Parathyroid adenoma (tissue), 2 donors: ENCODE measurements around the gene ZNF81.
A peak's percentile ranks its signal among the peaks of the same experiment; 100 is the strongest.

Experiments used
- H2AFZ ChIP-seq: fragments of 300-600 bp; sonication (generic); one replicate; pipeline ENCODE4 v1.7.0; 2017; ENCODE audit warnings: antibody characterized with exemption, mild to moderate bottlenecking
- H3K27ac ChIP-seq: fragments of 300-600 bp; sonication (generic); one replicate; pipeline ENCODE4 v1.7.0; 2017
- H3K27me3 ChIP-seq: fragments of 300-600 bp; sonication (generic); one replicate; pipeline ENCODE4 v1.7.0; 2017; ENCODE audit warnings: low read length; ENCODE audit not compliant: control insufficient read depth, insufficient read depth
- H3K36me3 ChIP-seq: fragments of 300-600 bp; sonication (generic); one replicate; pipeline ENCODE4 v1.7.0; 2017; ENCODE audit warnings: low read length; ENCODE audit not compliant: control insufficient read depth, insufficient read depth
- H3K4me1 ChIP-seq: fragments of 300-600 bp; sonication (generic); one replicate; pipeline ENCODE4 v1.7.0; 2017; ENCODE audit warnings: control low read depth
- H3K4me2 ChIP-seq: fragments of 300-600 bp; sonication (generic); one replicate; pipeline ENCODE4 v1.7.0; 2017; ENCODE audit warnings: low read length
- H3K4me3 ChIP-seq: fragments of 300-600 bp; sonication (generic); one replicate; pipeline ENCODE4 v1.7.0; 2017; ENCODE audit warnings: low read depth, low read length
- H3K79me2 ChIP-seq: fragments of 300-600 bp; sonication (generic); one replicate; pipeline ENCODE4 v1.7.0; 2017; ENCODE audit warnings: control low read depth
- H3K9ac ChIP-seq: fragments of 300-600 bp; sonication (generic); one replicate; pipeline ENCODE4 v1.7.0; 2017; ENCODE audit warnings: mild to moderate bottlenecking
- H3K9me3 ChIP-seq: fragments of 300-600 bp; sonication (generic); one replicate; pipeline ENCODE4 v1.7.0; 2017; ENCODE audit warnings: low read length; ENCODE audit not compliant: control insufficient read depth
- CTCF ChIP-seq: fragments of 300-600 bp; sonication (generic); IDR thresholded peaks from one replicate; pipeline ENCODE4 v1.7.0; 2017; ENCODE audit warnings: antibody characterized with exemption, mild to moderate bottlenecking
- donor health status: primary hyperparathyroidism.

Gene ZNF81

DNA sequence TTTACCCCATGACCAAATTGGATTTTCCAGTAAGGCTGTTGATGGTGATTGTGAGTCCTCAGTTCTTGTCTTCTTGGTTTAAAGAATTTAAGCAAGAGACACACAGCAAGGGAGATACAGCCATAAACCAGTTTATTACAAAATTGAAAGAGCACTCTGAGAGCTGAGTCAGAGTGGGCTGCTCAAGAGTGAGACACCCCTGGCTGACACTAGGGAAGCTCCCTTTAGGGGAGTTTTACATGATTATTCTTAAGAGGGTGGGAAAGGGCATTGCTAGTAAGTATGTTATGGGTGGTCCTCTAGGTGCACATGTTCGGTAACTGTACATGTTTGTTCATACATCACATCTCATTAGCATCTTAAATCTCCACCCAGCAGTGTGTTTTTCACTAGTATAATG lies 18.8 kb upstream of the ZNF81 start:
- Histone ChIP-seq H3K36me3 (no peaks in the 10 kb centered on the region), H3K4me2 (no peak overlapping the region), H3K4me1 (peaks cover 1% of the 10 kb centered on the region), H3K9me3 (no peaks in the 10 kb centered on the region), H3K27me3 (no peaks in the 10 kb centered on the region), H3K27ac (no peak overlapping the region), H3K4me3 (no peak overlapping the region), H3K9ac (no peak overlapping the region), H2AFZ (no peak overlapping the region), H3K79me2 (no peaks in the 10 kb centered on the region)
- no peak for TF ChIP-seq CTCF

DNA sequence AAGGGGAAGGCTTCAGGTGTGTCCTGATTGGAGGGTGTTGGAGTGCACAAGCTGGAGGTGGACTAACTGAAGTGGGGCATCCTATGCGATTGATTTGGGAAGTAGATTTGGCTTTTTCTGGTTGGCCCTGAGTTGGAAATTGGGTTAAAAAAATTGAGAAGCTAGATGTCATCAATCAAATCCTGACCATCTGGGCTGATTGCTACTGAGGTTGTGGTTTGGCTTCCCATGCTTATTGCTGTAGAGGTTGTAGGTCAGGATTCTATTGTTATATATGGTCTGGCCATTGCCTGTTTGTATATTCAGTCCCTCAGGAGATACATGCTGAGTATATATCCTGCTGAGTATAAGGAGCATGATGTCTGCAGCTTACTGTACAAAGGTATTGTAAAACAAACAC lies 7.7 kb upstream of the ZNF81 start:
- Histone ChIP-seq H3K27ac (no peak overlapping the region), H3K27me3 (no peaks in the 10 kb centered on the region), H2AFZ (no peak overlapping the region), H3K4me1 (peaks cover 2% of the 10 kb centered on the region), H3K9me3 (no peaks in the 10 kb centered on the region), H3K36me3 (no peaks in the 10 kb centered on the region), H3K4me2 (no peak overlapping the region), H3K4me3 (no peak overlapping the region), H3K79me2 (no peaks in the 10 kb centered on the region), H3K9ac (no peak overlapping the region)
- no peak for TF ChIP-seq CTCF

DNA sequence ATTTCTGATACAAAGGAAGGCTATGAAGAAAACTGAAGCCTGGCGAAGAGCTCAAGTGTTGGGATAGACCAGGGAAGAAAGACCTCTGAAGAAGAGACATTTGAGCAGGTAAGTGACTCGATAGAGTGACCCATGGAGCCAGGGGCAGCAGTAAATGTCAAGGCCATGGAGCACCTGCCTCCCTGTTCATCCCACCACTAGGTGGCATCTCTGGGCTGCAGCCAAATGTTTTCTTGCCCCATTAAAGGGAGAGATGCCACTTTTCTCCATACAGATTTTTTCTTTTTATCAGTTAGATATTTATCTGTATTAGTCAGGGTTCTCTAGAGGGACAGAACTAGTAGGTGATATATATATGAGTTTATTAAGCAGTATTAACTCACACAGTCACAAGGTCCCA lies 4.9 kb upstream of the ZNF81 start:
- Histone ChIP-seq H3K9ac (no peak overlapping the region), H3K27me3 (no peaks in the 10 kb centered on the region), H2AFZ (no peak overlapping the region), H3K27ac (no peak overlapping the region), H3K9me3 (no peaks in the 10 kb centered on the region), H3K36me3 (no peaks in the 10 kb centered on the region), H3K4me2 (no peak overlapping the region), H3K4me3 (no peak overlapping the region), H3K79me2 (no peaks in the 10 kb centered on the region), H3K4me1 (peaks cover 5% of the 10 kb centered on the region)
- peak; percentile 72 for TF ChIP-seq CTCF

- Histone ChIP-seq H3K4me2 (no peak overlapping the region), H3K27ac (no peak overlapping the region), H3K4me3 (no peak overlapping the region), H3K36me3 (no peaks in the 10 kb centered on the region), H3K9me3 (no peaks in the 10 kb centered on the region), H3K9ac (no peak overlapping the region), H2AFZ (no peak overlapping the region), H3K27me3 (no peaks in the 10 kb centered on the region), H3K79me2 (peaks cover 2% of the 10 kb centered on the region), H3K4me1 (peaks cover 5% of the 10 kb centered on the region)
- no peak for TF ChIP-seq CTCF
These were observed 1.7 kb downstream of the ZNF81 start for GRCh38 chrX:47838361-47838760.

DNA sequence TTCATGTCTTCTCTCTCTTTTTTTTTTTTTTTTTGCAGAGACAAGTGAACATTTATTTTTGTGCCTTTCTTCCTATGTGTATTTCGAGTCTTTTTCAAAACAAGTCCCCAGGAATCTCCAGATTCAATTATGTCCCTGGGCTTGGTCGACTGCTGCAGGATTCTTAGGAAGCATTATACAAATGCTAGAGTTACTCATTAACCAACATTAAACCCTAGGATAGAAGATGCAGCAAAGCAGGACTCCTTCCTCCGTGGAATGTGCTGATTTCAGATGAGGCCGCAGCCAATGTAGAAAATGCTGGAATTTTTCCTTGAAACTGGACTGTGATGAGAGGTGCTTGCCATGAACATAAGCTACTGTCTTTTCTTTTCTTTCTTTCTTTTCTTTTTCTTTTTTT lies 3.4 kb downstream of the ZNF81 start:
- Histone ChIP-seq H3K9me3 (no peaks in the 10 kb centered on the region), H3K27ac (no peak overlapping the region), H3K79me2 (peaks cover 2% of the 10 kb centered on the region), H3K4me3 (no peak overlapping the region), H2AFZ (no peak overlapping the region), H3K4me1 (peaks cover 5% of the 10 kb centered on the region), H3K27me3 (no peaks in the 10 kb centered on the region), H3K36me3 (no peaks in the 10 kb centered on the region), H3K9ac (no peak overlapping the region), H3K4me2 (no peak overlapping the region)
- TF ChIP-seq CTCF = no peak
